Activated T-helper 2 cell treated with anti-CD3 and anti-CD28 coated beads, Interferon-gamma antibody, Interleukin-2, Interleukin-4, amounts not matched to agents 10 μg/mL and 5 μg/mL and 100 μg/mL, durations not matched to agents 14 hours and 24 hours and 36 hours (primary cell): ENCODE results near the gene VPS13D. TPM values are rescaled to one million over a fixed set of nuclear protein-coding genes. Genes with fewer than 3 reads are reported as not detected.
"Not testable (repeated sequence)": the region's sequence is repeated elsewhere in the genome, so short reads cannot be mapped to it uniquely, and the experiment has no call there.

Source experiments
- DNase-seq: peaks from one replicate; pipeline ENCODE4 v3.0.0; 2021; ENCODE audit warnings: low spot score
- H3K27ac Mint-ChIP-seq: one replicate; pipeline ENCODE4 v1.8.0; 2021; ENCODE audit warnings: mixed read lengths
- H3K27me3 Mint-ChIP-seq: one replicate; pipeline ENCODE4 v1.8.0; 2021; ENCODE audit warnings: low read depth, mixed read lengths
- H3K36me3 Mint-ChIP-seq: one replicate; pipeline ENCODE4 v1.8.0; 2021; ENCODE audit warnings: low read depth, mixed read lengths
- H3K4me1 Mint-ChIP-seq: one replicate; pipeline ENCODE4 v1.8.0; 2021; ENCODE audit warnings: low read depth, mixed read lengths
- H3K4me3 Mint-ChIP-seq: one replicate; pipeline ENCODE4 v1.8.0; 2021; ENCODE audit warnings: low read depth, mild to moderate bottlenecking, moderate library complexity, mixed read lengths
- H3K9me3 Mint-ChIP-seq: one replicate; pipeline ENCODE4 v1.8.0; 2021; ENCODE audit warnings: mixed read lengths
- intact Hi-C: fragments of 100-400 bp; cut with micrococcal nuclease; formaldehyde crosslinking; loops from one replicate; pipeline ENCODE4 v1.15.1; 2023
- total RNA-seq: library from RNA; stranded (reverse); gene quantifications from 2 replicates; pipeline ENCODE4 v1.2.3, GENCODE V29; 2022

Gene VPS13D
- total RNA-seq, 1 donor from 2014 or later: 28.6 TPM

GRCh38 chr1:12454406-12455391 lies 224.9 kb downstream of the VPS13D start:
- Mint-ChIP-seq H3K27ac (no peak overlapping the region), H3K9me3 (no peaks in the 10 kb centered on the region), H3K4me1 (peaks cover 68% of the 10 kb centered on the region), H3K27me3 (no peaks in the 10 kb centered on the region), H3K4me3 (no peak overlapping the region), H3K36me3 (peaks cover 65% of the 10 kb centered on the region)
- intact Hi-C loops: no loop called here
- DNase-seq: no peak

DNA sequence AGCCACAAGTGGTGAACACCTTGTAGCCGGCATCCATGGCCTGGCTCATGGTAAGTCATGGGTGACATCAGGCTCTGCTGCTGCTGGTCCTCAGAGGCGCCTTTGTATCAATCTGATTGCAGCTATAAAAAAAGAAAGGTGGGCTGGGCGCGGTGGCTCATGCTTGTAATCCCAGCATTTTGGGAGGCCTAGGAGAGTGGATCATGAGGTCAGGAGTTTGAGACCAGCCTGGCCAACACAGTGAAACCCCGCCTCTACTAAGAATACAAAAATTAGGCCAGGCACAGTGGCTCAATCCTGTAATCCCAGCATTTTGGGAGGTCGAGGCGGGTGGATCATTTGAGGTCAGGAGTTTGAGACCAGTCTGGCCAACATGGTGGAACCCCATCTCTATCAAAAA lies 226.3 kb downstream of the VPS13D start:
- H3K27me3 Mint-ChIP-seq, DNase-seq, H3K9me3 Mint-ChIP-seq, intact Hi-C loops, H3K4me3 Mint-ChIP-seq, H3K27ac Mint-ChIP-seq: not testable (repeated sequence)
- Mint-ChIP-seq H3K4me1 (peaks cover 56% of the 10 kb centered on the region), H3K36me3 (peaks cover 56% of the 10 kb centered on the region)

DNA sequence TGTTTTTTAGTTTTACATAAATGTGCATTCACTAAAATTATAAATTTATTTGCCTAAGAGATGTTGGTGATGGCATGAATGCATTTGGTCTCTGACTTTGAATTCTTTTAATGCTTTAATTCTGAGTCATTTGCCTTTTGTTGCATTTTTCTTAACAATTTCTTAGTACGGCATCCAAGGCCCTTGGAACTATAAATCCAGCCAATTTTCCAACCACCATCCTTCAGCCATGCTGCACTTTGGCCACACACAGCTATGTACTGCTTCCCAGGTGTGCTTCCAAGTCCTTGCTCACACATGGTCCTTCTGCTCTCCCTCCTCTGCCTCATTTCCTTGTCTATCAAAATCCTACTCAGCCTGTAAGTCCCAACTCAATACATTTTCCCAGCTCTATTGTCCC lies 227.1 kb downstream of the VPS13D start:
- H3K27ac Mint-ChIP-seq: no peak overlapping the region
- H3K4me3 Mint-ChIP-seq: no peak overlapping the region
- peaks cover 56% of the 10 kb centered on the region for H3K36me3 Mint-ChIP-seq
- H3K4me1 Mint-ChIP-seq: peaks cover 48% of the 10 kb centered on the region
- no peaks in the 10 kb centered on the region for H3K9me3 Mint-ChIP-seq
- H3K27me3 Mint-ChIP-seq: no peaks in the 10 kb centered on the region
- no peak for DNase-seq
- intact Hi-C loops: no loop called here

- intact Hi-C loops: no loop called here
- H3K27ac Mint-ChIP-seq: no peak overlapping the region
- no peaks in the 10 kb centered on the region for H3K9me3 Mint-ChIP-seq
- H3K4me1 Mint-ChIP-seq: peaks cover 40% of the 10 kb centered on the region
- H3K27me3 Mint-ChIP-seq: no peaks in the 10 kb centered on the region
- H3K36me3 Mint-ChIP-seq: peaks cover 54% of the 10 kb centered on the region
- no peak for DNase-seq
- no peak overlapping the region for H3K4me3 Mint-ChIP-seq
Observed at GRCh38 chr1:12457771-12458170, 227.9 kb downstream of the VPS13D start.

- intact Hi-C loops: no loop called here
- Mint-ChIP-seq H3K27ac (no peak overlapping the region), H3K4me1 (peaks cover 32% of the 10 kb centered on the region), H3K9me3 (no peaks in the 10 kb centered on the region), H3K36me3 (peaks cover 57% of the 10 kb centered on the region), H3K4me3 (no peak overlapping the region), H3K27me3 (no peaks in the 10 kb centered on the region)
- DNase-seq: no peak
Observed at GRCh38 chr1:12458571-12458970, 228.7 kb downstream of the VPS13D start.

DNA sequence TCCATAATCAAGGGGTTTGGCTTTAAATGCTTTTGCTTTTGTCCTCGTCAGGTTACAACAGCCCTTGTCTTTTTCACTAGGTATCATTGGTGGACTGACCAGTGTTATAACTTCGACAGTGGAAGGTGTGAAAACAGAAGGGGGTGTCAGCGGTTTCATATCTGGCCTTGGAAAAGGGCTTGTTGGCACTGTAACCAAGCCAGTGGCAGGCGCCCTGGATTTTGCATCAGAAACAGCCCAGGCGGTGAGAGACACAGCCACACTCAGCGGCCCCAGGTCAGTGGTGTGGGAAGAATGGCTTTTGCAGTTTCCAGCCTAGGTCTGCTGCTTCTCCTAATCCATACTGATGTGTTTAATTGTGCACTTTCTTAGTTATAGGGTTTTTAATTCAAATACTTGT lies 230.3 kb downstream of the VPS13D start:
- Mint-ChIP-seq H3K27ac (no peak overlapping the region), H3K4me3 (no peak overlapping the region), H3K9me3 (no peaks in the 10 kb centered on the region), H3K36me3 (peaks cover 64% of the 10 kb centered on the region), H3K4me1 (peaks cover 16% of the 10 kb centered on the region), H3K27me3 (no peaks in the 10 kb centered on the region)
- intact Hi-C loops: no loop called here
- DNase-seq: no peak

GRCh38 chr1:12460911-12461621 lies 231.2 kb downstream of the VPS13D start:
- intact Hi-C loops: no loop called here
- Mint-ChIP-seq H3K4me1 (peaks cover 12% of the 10 kb centered on the region), H3K27ac (no peak overlapping the region), H3K36me3 (peaks cover 65% of the 10 kb centered on the region), H3K27me3 (no peaks in the 10 kb centered on the region), H3K9me3 (no peaks in the 10 kb centered on the region), H3K4me3 (no peak overlapping the region)
- no peak for DNase-seq

GRCh38 chr1:12461754-12462153 lies 231.9 kb downstream of the VPS13D start:
- Mint-ChIP-seq H3K4me1 (peaks cover 10% of the 10 kb centered on the region), H3K36me3 (peaks cover 61% of the 10 kb centered on the region), H3K4me3 (no peak overlapping the region), H3K27me3 (no peaks in the 10 kb centered on the region), H3K9me3 (no peaks in the 10 kb centered on the region), H3K27ac (no peak overlapping the region)
- intact Hi-C loops: no loop called here
- no peak for DNase-seq

- Mint-ChIP-seq H3K27ac (no peak overlapping the region), H3K4me1 (peaks cover 9% of the 10 kb centered on the region), H3K27me3 (no peaks in the 10 kb centered on the region), H3K9me3 (no peaks in the 10 kb centered on the region), H3K36me3 (peaks cover 58% of the 10 kb centered on the region), H3K4me3 (no peak overlapping the region)
- intact Hi-C loops: no loop called here
- DNase-seq: no peak
Observed at GRCh38 chr1:12462586-12462985, 232.8 kb downstream of the VPS13D start.

DNA sequence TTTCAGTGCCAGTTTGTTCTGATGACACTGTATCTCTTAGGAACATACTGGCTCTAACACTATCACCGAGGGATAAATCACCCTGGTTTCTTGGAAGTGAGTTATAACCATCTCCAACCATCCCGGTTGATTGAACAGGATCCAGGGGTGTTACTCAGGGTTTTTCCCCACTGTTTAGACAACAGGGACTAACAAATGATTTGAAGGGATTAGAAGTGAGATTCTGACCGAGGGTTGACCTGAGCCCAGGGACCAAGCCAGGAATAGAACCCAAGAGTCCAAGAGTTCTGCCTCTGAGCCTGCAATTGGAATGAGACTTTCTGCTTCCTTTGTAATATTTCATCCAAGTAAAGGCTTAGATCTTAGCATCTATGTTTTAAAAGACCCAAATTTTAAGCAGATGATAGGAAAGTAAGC lies 234.2 kb downstream of the VPS13D start:
- Mint-ChIP-seq H3K4me1 (peaks cover 18% of the 10 kb centered on the region), H3K4me3 (no peak overlapping the region), H3K27me3 (no peaks in the 10 kb centered on the region), H3K36me3 (peaks cover 50% of the 10 kb centered on the region), H3K9me3 (no peaks in the 10 kb centered on the region), H3K27ac (no peak overlapping the region)
- intact Hi-C loops: no loop called here
- DNase-seq: no peak

DNA sequence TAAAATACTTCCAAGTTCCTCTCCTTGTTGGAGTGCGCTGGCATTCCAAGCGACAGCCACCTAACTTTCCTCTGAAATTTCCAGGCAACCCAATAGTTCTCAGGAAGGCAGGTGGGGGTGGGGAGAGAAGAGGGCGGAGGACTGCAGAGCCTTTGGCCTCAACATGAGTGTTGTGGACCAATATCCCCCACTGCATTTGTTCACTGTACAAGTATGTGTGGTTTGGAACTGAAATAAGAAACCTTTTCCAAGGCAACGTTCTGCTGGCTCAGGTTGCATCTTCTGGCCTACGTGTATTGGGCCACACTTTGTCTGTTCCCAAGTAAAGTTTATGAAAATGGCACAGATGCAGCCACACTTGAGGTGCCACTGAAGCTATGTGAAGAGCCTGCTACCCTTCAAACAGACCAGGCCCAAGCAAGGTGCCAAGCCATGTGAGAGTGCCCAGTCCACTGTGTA lies 234.8 kb downstream of the VPS13D start:
- H3K36me3 Mint-ChIP-seq: peaks cover 47% of the 10 kb centered on the region
- H3K4me1 Mint-ChIP-seq: peaks cover 18% of the 10 kb centered on the region
- DNase-seq: no peak
- no peak overlapping the region for H3K27ac Mint-ChIP-seq
- intact Hi-C loops: no loop called here
- no peaks in the 10 kb centered on the region for H3K27me3 Mint-ChIP-seq
- H3K4me3 Mint-ChIP-seq: no peak overlapping the region
- H3K9me3 Mint-ChIP-seq: no peaks in the 10 kb centered on the region

DNA sequence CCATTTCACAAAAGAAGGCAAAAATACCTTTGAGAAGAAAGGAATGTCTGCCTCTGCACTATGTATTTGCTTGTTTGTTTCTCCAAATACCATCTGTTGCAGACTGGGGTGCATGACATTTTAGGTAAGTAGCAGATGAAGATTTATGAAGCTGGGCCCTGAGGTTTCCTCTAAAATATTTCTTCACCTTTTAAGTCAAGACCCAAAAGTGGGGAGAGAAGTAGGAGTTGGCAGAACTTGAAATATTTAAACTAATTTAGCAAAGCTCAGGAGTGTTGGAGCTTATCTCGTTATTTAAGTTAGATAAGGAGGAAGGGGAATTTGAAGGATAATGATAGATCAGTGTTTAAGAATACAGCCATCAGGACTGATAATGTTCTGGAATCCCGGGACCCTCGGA lies 235.3 kb downstream of the VPS13D start:
- Mint-ChIP-seq H3K27me3 (no peaks in the 10 kb centered on the region), H3K9me3 (no peaks in the 10 kb centered on the region), H3K27ac (no peak overlapping the region), H3K4me3 (no peak overlapping the region), H3K36me3 (peaks cover 44% of the 10 kb centered on the region), H3K4me1 (peaks cover 17% of the 10 kb centered on the region)
- no peak for DNase-seq
- intact Hi-C loops: no loop called here

DNA sequence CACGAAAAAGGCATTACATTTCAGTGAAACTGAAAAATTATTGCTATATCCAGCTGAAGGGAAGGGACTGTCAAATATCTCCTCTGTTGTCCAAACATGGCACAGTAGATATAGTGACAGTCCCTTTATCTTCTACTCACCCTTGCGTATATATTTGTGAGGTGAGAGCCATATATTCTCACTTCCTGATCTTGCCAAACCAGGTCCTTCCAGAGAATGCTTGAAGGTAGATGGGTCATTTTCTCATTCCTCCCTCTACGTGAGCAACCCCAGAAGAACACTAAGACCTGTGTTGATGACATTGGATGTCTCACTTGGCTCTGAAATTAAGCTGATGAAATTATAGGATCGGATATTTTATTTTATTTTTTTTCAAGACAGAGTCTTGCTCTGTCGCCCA lies 237.0 kb downstream of the VPS13D start:
- Mint-ChIP-seq H3K27me3 (no peaks in the 10 kb centered on the region), H3K4me1 (peaks cover 23% of the 10 kb centered on the region), H3K27ac (peak overlapping the region; percentile 28), H3K9me3 (no peaks in the 10 kb centered on the region), H3K4me3 (no peak overlapping the region), H3K36me3 (peaks cover 41% of the 10 kb centered on the region)
- DNase-seq: no peak
- intact Hi-C loops: loop anchor here (1.0 kb wide), 2 partner anchors 18 to 43 kb away; no protein-coding TSS in a partner anchor
